ENCODE measurements around the gene F7. TPM values are rescaled to one million over a fixed set of nuclear protein-coding genes. Genes with fewer than 3 reads are reported as not detected.
"Not testable (repeated sequence)": the region's sequence is repeated elsewhere in the genome, so short reads cannot be mapped to it uniquely, and the experiment has no call there.

Gene F7
- total RNA-seq, 1 donor from 2014 or later: not detected

- no peaks in the 10 kb centered on the region for H3K36me3 Mint-ChIP-seq (ENCODE audit: unreplicated experiment)
- H3K4me3 Mint-ChIP-seq (ENCODE audit: unreplicated experiment): no peak overlapping the region
- H3K4me1 Mint-ChIP-seq (ENCODE audit: unreplicated experiment): no peaks in the 10 kb centered on the region
- H3K9me3 Mint-ChIP-seq (ENCODE audit: unreplicated experiment): no peaks in the 10 kb centered on the region
- no peak for TF ChIP-seq CTCF (IDR thresholded peaks at IDR 0.05)
- DNase-seq (ENCODE audit: extremely low spot score, unreplicated experiment): no peak
- H3K27me3 Mint-ChIP-seq (ENCODE audit: unreplicated experiment): peaks cover 3% of the 10 kb centered on the region
- no peak overlapping the region for H3K27ac Mint-ChIP-seq (ENCODE audit: unreplicated experiment)
Measured at GRCh38 chr13:113077953-113078901, 27.4 kb upstream of the F7 start.

GRCh38 chr13:113078902-113079780, 26.4 kb upstream of the F7 start:
- Mint-ChIP-seq H3K27ac (ENCODE audit: unreplicated experiment) (no peak overlapping the region), H3K9me3 (ENCODE audit: unreplicated experiment) (no peaks in the 10 kb centered on the region), H3K4me3 (ENCODE audit: unreplicated experiment) (no peak overlapping the region), H3K4me1 (ENCODE audit: unreplicated experiment) (no peaks in the 10 kb centered on the region), H3K27me3 (ENCODE audit: unreplicated experiment) (peaks cover 7% of the 10 kb centered on the region), H3K36me3 (ENCODE audit: unreplicated experiment) (peaks cover 2% of the 10 kb centered on the region)
- no peak for TF ChIP-seq CTCF (IDR thresholded peaks at IDR 0.05)
- DNase-seq (ENCODE audit: extremely low spot score, unreplicated experiment): no peak

GRCh38 chr13:113079781-113080080, 25.9 kb upstream of the F7 start:
- H3K36me3 Mint-ChIP-seq (ENCODE audit: unreplicated experiment); DNase-seq (ENCODE audit: extremely low spot score, unreplicated experiment); H3K27ac Mint-ChIP-seq (ENCODE audit: unreplicated experiment); H3K4me3 Mint-ChIP-seq (ENCODE audit: unreplicated experiment); H3K9me3 Mint-ChIP-seq (ENCODE audit: unreplicated experiment); H3K27me3 Mint-ChIP-seq (ENCODE audit: unreplicated experiment); H3K4me1 Mint-ChIP-seq (ENCODE audit: unreplicated experiment): not testable (repeated sequence)

- no peak for TF ChIP-seq CTCF (IDR thresholded peaks at IDR 0.05)
- H3K4me3 Mint-ChIP-seq (ENCODE audit: unreplicated experiment): no peak overlapping the region
- DNase-seq (ENCODE audit: extremely low spot score, unreplicated experiment): no peak
- H3K9me3 Mint-ChIP-seq (ENCODE audit: unreplicated experiment): no peaks in the 10 kb centered on the region
- peaks cover 7% of the 10 kb centered on the region for H3K27me3 Mint-ChIP-seq (ENCODE audit: unreplicated experiment)
- no peak overlapping the region for H3K27ac Mint-ChIP-seq (ENCODE audit: unreplicated experiment)
- H3K36me3 Mint-ChIP-seq (ENCODE audit: unreplicated experiment): peaks cover 2% of the 10 kb centered on the region
- no peaks in the 10 kb centered on the region for H3K4me1 Mint-ChIP-seq (ENCODE audit: unreplicated experiment)
Measured at GRCh38 chr13:113080361-113080831, 25.2 kb upstream of the F7 start.

GRCh38 chr13:113080901-113081521, 24.6 kb upstream of the F7 start:
- H3K27ac Mint-ChIP-seq (ENCODE audit: unreplicated experiment): no peak overlapping the region
- TF ChIP-seq CTCF (IDR thresholded peaks at IDR 0.05): no peak
- H3K4me3 Mint-ChIP-seq (ENCODE audit: unreplicated experiment): no peak overlapping the region
- no peak for DNase-seq (ENCODE audit: extremely low spot score, unreplicated experiment)
- H3K27me3 Mint-ChIP-seq (ENCODE audit: unreplicated experiment): peaks cover 7% of the 10 kb centered on the region
- peaks cover 2% of the 10 kb centered on the region for H3K36me3 Mint-ChIP-seq (ENCODE audit: unreplicated experiment)
- no peaks in the 10 kb centered on the region for H3K4me1 Mint-ChIP-seq (ENCODE audit: unreplicated experiment)
- no peaks in the 10 kb centered on the region for H3K9me3 Mint-ChIP-seq (ENCODE audit: unreplicated experiment)

Measured in osteocyte (in vitro differentiated cells).